ENCODE results near the gene NACAD. TPM values are rescaled to one million over a fixed set of nuclear protein-coding genes. Genes with fewer than 3 reads are reported as not detected.

Gene NACAD, protein sequence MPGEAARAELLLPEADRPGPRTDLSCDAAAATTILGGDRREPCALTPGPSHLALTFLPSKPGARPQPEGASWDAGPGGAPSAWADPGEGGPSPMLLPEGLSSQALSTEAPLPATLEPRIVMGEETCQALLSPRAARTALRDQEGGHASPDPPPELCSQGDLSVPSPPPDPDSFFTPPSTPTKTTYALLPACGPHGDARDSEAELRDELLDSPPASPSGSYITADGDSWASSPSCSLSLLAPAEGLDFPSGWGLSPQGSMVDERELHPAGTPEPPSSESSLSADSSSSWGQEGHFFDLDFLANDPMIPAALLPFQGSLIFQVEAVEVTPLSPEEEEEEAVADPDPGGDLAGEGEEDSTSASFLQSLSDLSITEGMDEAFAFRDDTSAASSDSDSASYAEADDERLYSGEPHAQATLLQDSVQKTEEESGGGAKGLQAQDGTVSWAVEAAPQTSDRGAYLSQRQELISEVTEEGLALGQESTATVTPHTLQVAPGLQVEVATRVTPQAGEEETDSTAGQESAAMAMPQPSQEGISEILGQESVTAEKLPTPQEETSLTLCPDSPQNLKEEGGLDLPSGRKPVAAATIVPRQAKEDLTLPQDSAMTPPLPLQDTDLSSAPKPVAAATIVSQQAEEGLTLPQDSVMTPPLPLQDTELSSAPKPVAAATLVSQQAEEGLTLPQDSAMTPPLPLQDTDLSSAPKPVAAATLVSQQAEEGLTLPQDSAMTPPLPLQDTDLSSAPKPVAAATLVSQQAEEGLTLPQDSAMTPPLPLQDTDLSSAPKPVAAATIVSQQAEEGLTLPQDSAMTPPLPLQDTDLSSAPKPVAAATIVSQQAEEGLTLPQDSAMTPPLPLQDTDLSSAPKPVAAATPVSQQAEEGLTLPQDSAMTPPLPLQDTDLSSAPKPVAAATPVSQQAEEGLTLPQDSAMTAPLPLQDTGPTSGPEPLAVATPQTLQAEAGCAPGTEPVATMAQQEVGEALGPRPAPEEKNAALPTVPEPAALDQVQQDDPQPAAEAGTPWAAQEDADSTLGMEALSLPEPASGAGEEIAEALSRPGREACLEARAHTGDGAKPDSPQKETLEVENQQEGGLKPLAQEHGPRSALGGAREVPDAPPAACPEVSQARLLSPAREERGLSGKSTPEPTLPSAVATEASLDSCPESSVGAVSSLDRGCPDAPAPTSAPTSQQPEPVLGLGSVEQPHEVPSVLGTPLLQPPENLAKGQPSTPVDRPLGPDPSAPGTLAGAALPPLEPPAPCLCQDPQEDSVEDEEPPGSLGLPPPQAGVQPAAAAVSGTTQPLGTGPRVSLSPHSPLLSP (N-terminal part only)
- total RNA-seq, result 1.9 and 2.4 TPM in 2 replicates

DNA sequence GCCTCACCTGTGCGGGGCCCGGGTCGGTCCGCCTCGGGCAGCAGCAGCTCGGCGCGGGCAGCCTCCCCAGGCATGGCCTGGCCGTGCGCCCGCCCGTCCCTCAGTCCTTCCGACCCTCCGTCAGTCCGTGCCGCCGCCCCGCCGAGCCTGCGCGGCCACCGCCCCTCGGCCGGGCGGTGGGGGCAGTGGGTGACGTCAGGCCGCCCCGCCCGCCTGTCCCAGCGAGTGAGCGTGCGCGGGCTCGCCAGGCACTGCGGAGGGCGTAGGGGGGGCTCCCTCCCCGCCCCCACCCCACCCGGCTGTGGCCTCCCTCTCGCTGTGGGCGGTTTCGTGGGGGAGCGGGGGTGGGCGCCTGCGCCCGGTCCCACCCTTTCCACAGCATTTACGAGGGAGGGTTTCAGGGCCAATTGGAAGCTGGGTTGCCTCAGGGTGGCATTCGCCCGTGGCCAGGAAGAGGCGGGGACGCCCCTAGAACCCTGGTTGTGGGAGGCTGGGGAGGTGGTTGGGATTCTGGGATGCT lies at the start of gene NACAD:
TSS of gene NACAD (minus strand) at position 149 of the 520 bp plus-strand sequence. CDS start at position 74, 75 bp downstream.

DNA sequence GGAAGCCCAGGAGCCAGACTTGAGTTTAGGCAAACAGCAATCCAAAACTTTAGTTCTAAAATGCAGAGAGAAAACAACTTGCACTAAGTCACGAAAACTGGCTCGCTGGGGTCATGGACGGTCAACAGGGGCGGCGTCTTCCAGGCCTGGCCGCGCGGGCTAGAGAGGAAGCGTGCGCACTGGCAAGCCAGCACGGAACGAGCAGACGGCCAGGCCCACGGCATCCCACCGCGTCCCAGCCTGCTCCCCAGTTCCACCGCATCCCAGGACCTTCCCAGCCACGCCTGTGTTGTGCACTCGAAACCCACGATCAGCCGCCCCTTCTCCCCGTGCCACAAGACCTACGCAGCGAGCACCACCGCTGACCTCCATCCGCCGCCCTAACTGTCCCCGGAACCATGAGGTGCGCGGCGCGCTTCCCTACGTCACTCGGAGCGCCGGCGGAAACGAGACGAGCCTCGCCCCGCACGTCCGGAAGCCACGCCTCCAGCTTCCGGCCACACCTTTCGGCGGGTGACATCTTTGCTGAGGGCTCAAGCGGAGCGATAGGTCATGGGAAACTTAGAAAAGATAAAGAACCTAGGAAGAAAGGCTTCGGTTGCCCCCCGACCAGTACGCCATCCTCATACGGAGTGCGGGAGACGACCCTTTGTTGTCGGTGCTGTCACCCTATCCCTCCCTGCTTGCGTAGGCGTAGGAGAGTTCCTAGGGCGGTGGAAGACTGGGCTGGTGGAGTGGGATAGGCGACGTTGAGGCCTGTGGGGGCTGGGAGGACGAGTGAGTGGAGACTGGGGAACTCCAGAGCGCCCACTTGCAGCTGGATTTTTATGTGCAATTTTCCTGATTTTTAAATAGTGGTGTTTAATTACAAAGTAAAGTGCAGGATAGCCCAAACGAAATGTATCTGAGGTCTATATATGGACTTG lies 22.8 kb upstream of the NACAD start, which contains the start of gene TBRG4:
TSS of gene TBRG4 (minus strand) at position 400 of the 926 bp plus-strand sequence. CDS start 2,460 bp downstream, outside the sequence.

Other genes starting within 250 kb of the NACAD start
- 157 and 326 TPM in 2 replicates for gene H2AZ2, start 240.9 kb downstream of the NACAD start, total RNA-seq
- 20.9 and 25.0 TPM in 2 replicates for gene PURB, start 203.4 kb downstream of the NACAD start, total RNA-seq
- 0.11 and 0.12 TPM in 2 replicates for gene MYO1G, start 110.0 kb downstream of the NACAD start, total RNA-seq
- 56.0 and 88.0 TPM in 2 replicates for gene CCM2, start 88.8 kb downstream of the NACAD start, total RNA-seq
- gene TBRG4, start 22.7 kb upstream of the NACAD start, total RNA-seq, result 64.7 and 93.0 TPM in 2 replicates
- not detected in 2 replicates for gene RAMP3, start 68.8 kb upstream of the NACAD start, total RNA-seq

All from uterine smooth muscle cell (primary cell).